ENCODE measurements around the gene MADCAM1. TPM values are rescaled to one million over a fixed set of nuclear protein-coding genes. Genes with fewer than 3 reads are reported as not detected.

The MADCAM1 gene
- total and polyA plus RNA-seq, 10 of the 15 experiments (the other 5 are each of a cell fraction or from before 2014, with no cell fraction given), result 0.06 to 0.32 (median 0.31) TPM; not detected in 5

GRCh38 chr19:511101-511851, 15.0 kb downstream of the MADCAM1 start (continued):
- TF ChIP-seq REST (IDR thresholded peaks at IDR 0.05; ENCODE audit: low read depth, low read length) (no peak), NFYB (IDR thresholded peaks at IDR 0.05; ENCODE audit: insufficient read depth, low read depth, low read length) (no peak), YY1 (IDR thresholded peaks at IDR 0.05; ENCODE audit: low read depth, low read length) (no peak), NBN (IDR thresholded peaks at IDR 0.05) (no peak), NR2F1 (conservative IDR thresholded peaks at IDR 0.05) (no peak), CHD1 (IDR thresholded peaks at IDR 0.05; ENCODE audit: low read depth, low read length) (no peak), ZBTB11 (CRISPR knock-in tag; IDR thresholded peaks at IDR 0.05) (no peak), RELB (IDR thresholded peaks at IDR 0.05; ENCODE audit: low read depth) (no peak), SREBF2 (IDR thresholded peaks at IDR 0.05; ENCODE audit: low read length) (no peak), GATAD2B (conservative IDR thresholded peaks at IDR 0.05; ENCODE audit: low read depth) (0 out of 2 replicates have a peak, but pooled peaks have one; percentile 17), YBX1 (IDR thresholded peaks at IDR 0.05) (no peak), PAX8 (IDR thresholded peaks at IDR 0.05) (no peak), EGR1 (IDR thresholded peaks at IDR 0.05; ENCODE audit: borderline replicate concordance in 1 of 2, low read depth in 2 of 2, low read length in 2 of 2) (no peak), SIN3A (IDR thresholded peaks at IDR 0.05; ENCODE audit: low read depth, low read length) (no peak), STAT1 (conservative IDR thresholded peaks at IDR 0.05) (no peak), TARDBP (IDR thresholded peaks at IDR 0.05; ENCODE audit: borderline replicate concordance) (no peak), MXI1 (IDR thresholded peaks at IDR 0.05; ENCODE audit: low read depth, low read length) (no peak), ESRRA (IDR thresholded peaks at IDR 0.05; ENCODE audit: low read length) (no peak), SPI1 (IDR thresholded peaks at IDR 0.05; ENCODE audit: borderline replicate concordance, insufficient read depth, low read depth, low read length) (peak; percentile 18; the same call in 1 of the 2 replicates), DPF2 (IDR thresholded peaks at IDR 0.05) (0 out of 2 replicates have a peak, but pooled peaks have one; percentile 17), PBX3 (IDR thresholded peaks at IDR 0.05; ENCODE audit: insufficient replicate concordance, low read depth, low read length) (peak; percentile 79), POLR2AphosphoS5 (IDR thresholded peaks at IDR 0.05; ENCODE audit: low read length) (no peak)
